Spleen (tissue), 7 donors: ENCODE data around the gene FBXO48.

Experiments used
- POLR2A ChIP-seq, 3 donors: fragments of 450-650 bp; IDR thresholded peaks; one replicate each; pipeline ENCODE4 v1.5.1; 2017; ENCODE audit warnings: antibody characterized with exemption in 3 of 3, mild to moderate bottlenecking in 1 of 3
- POLR2AphosphoS5 ChIP-seq, 3 donors: sonication (generic); formaldehyde crosslinking; IDR thresholded peaks; one replicate each; pipeline ENCODE4 v1.5.1; 2017; ENCODE audit warnings: antibody characterized with exemption in 3 of 3
- TF ChIP-seq, protein P1 (sequence below), 11 experiments: fragments of 200-600 bp in 7 of 11; fragments of 450-650 bp in 4 of 11; sonication (generic) in 4 of 11; IDR thresholded peaks in 8 of 11; conservative IDR thresholded peaks in 3 of 11; 1 replicate in 7 of 11; 2 replicates in 4 of 11; pipeline versions ENCODE4 v1.4.0 to v1.8.0; 2016 to 2021; ENCODE audit warnings: antibody characterized with exemption in 11 of 11, inconsistent platforms in 4 of 11, mild to moderate bottlenecking in 1 of 11
- donor health status: DM: no; HTN: no; CAD: no; lungs with moderate emphysema.
- donor health status: DM: no; HTN: no; CAD: no.
- donor health status: DM: no; HTN: no; CAD: no.

DNA sequence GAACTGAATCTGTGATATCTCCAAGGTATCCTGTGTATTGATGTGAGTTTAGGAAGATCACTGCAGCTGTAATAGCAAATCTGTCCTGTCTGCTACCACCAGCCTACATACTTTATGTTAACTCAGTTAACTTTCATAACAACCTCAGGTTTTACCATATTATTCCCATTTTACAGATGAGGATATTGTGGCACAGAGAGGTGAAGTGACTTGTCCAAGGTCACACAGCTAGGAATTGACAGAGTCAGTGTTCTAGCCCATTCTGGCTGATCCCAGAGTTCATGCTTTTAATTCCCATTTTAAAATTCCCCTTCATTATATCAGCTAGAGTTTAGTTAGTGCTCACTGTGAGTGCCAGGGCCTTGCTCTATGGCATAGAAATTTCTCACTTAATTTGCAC is 52.6 kb downstream of the FBXO48 start:
- TF ChIP-seq, protein P1, sequence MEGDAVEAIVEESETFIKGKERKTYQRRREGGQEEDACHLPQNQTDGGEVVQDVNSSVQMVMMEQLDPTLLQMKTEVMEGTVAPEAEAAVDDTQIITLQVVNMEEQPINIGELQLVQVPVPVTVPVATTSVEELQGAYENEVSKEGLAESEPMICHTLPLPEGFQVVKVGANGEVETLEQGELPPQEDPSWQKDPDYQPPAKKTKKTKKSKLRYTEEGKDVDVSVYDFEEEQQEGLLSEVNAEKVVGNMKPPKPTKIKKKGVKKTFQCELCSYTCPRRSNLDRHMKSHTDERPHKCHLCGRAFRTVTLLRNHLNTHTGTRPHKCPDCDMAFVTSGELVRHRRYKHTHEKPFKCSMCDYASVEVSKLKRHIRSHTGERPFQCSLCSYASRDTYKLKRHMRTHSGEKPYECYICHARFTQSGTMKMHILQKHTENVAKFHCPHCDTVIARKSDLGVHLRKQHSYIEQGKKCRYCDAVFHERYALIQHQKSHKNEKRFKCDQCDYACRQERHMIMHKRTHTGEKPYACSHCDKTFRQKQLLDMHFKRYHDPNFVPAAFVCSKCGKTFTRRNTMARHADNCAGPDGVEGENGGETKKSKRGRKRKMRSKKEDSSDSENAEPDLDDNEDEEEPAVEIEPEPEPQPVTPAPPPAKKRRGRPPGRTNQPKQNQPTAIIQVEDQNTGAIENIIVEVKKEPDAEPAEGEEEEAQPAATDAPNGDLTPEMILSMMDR (IDR thresholded peaks at IDR 0.05 in 8 of 11, conservative IDR thresholded peaks at IDR 0.05 in 3 of 11), result no peak
- no peak for TF ChIP-seq POLR2A (IDR thresholded peaks at IDR 0.05)
- no peak for TF ChIP-seq POLR2AphosphoS5 (IDR thresholded peaks at IDR 0.05)
